GM23248 (cell line): ENCODE data around the gene EFL1.

Source experiments
- EZH2 ChIP-seq: fragments of 200-600 bp; sonication (generic); IDR thresholded peaks from 2 replicates; pipeline ENCODE4 v1.6.1; 2018; ENCODE audit warnings: antibody characterized with exemption, mild to moderate bottlenecking; ENCODE audit not compliant: insufficient read depth, poor library complexity, severe bottlenecking
- EZH2phosphoT487 ChIP-seq: fragments of 200-600 bp; sonication (generic); IDR thresholded peaks from 2 replicates; pipeline ENCODE4 v1.6.1; 2018; ENCODE audit warnings: antibody characterized with exemption, moderate library complexity, mild to moderate bottlenecking, low read depth; ENCODE audit not compliant: insufficient read depth

- TF ChIP-seq EZH2phosphoT487 (no peak), EZH2 (no peak)
Measured at GRCh38 chr15:82298520-82298919, 36.0 kb upstream of the EFL1 start.
